ENCODE data around the gene DYNLL2. TPM values are rescaled to one million over a fixed set of nuclear protein-coding genes. Genes with fewer than 3 reads are reported as not detected.

Gene DYNLL2
- polyA plus RNA-seq, 1 donor (not counting 4 experiments of a cell fraction or from before 2014, with no cell fraction given) = 21.5 TPM

DNA sequence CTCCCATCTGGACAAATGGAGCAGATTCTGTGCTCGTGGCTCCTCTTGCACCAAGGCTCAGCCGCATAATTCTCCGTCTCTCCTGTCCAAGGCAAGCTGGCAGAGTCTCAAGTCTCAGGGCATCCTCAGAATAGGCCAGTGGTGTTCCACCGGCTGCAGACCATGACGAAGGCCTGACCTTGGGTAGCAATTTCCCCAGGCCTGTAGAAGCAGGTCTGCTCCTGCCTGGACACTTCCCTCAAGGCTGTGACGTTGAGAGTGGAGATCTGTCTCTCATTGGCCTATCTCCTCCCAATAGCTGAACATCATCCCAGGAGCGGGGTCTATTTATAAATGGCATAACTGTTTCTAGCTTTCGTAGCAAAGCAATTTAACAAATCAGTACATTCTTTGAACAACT, 42.8 kb upstream of the DYNLL2 start:
- no peaks in the 10 kb centered on the region for H3K9me3 ChIP-seq (ENCODE audit: control insufficient read depth, low read depth, low read length)
- H3K79me2 ChIP-seq (ENCODE audit: control insufficient read depth, insufficient read depth, low read length) = no peaks in the 10 kb centered on the region
- no peaks in the 10 kb centered on the region for H3K36me3 ChIP-seq (ENCODE audit: control insufficient read depth in 2 of 2, extremely low read depth in 1 of 2, insufficient read depth in 2 of 2, low read length in 2 of 2)
- TF ChIP-seq CTCF (optimal IDR thresholded peaks at IDR 0.05 in 1 of 3, IDR thresholded peaks at IDR 0.05 in 1 of 3, conservative IDR thresholded peaks at IDR 0.05 in 1 of 3; ENCODE audit: extremely low read depth in 1 of 3, insufficient read depth in 2 of 3, low read length in 3 of 3) = no peak
- no peak for TF ChIP-seq EZH2 (IDR thresholded peaks at IDR 0.05; ENCODE audit: low read length)
- no peak overlapping the region for H2AFZ ChIP-seq (ENCODE audit: control insufficient read depth, low read length)
- FAIRE-seq (no peak), DNase-seq (ENCODE audit: low read depth, low spot score) (no peak)
- no peaks in the 10 kb centered on the region for H4K20me1 ChIP-seq (ENCODE audit: control insufficient read depth, extremely low read depth, insufficient read depth, low read length)
- no peaks in the 10 kb centered on the region for H3K27me3 ChIP-seq (ENCODE audit: control insufficient read depth, extremely low read depth, insufficient read depth, low read length)
- dilution Hi-C loops (cut with MboI; ENCODE audit: extremely low pct_ligation_motif_present, low sequenced_read_pairs) = no loop called here
- H3K4me1 ChIP-seq (ENCODE audit: control insufficient read depth, extremely low read depth, insufficient read depth, low read length) = peaks cover 9% of the 10 kb centered on the region
- H3K27ac ChIP-seq (ENCODE audit: control insufficient read depth, insufficient read depth, low read length) = no peak overlapping the region
- no peak overlapping the region for H3K4me3 ChIP-seq (ENCODE audit: control insufficient read depth in 2 of 3, extremely low read depth in 1 of 3, insufficient read depth in 2 of 3, low read depth in 1 of 3, low read length in 3 of 3)
- no peak overlapping the region for H3K4me2 ChIP-seq (ENCODE audit: control insufficient read depth, extremely low read depth, insufficient read depth, low read depth, low read length)
- no peaks in the 10 kb centered on the region for H3K9me1 ChIP-seq (ENCODE audit: control insufficient read depth, extremely low read depth, insufficient read depth, low read length)
- no peak overlapping the region for H3K9ac ChIP-seq (ENCODE audit: control insufficient read depth, extremely low read depth, insufficient read depth, low read length)

DNA sequence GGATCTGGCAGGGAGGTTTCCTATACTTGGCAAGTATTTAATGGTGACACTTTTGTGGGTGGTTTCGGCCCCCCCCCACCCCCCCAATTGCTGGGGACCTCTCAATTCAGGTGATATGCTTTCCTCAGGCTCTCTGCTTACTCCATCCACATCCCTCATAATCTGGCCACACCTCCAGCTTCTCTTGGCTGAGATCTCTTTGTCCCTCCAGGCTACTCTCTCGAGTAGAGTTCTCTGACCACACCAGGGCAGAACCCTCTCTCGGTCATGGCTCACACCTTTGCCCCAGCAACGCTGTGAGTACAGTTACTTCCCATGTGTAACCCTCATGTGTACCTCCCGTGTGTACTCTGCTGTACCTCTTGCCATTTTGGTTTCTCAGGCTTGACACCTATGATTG, 42.1 kb upstream of the DYNLL2 start:
- TF ChIP-seq EZH2 (IDR thresholded peaks at IDR 0.05; ENCODE audit: low read length) (no peak), CTCF (optimal IDR thresholded peaks at IDR 0.05 in 1 of 3, IDR thresholded peaks at IDR 0.05 in 1 of 3, conservative IDR thresholded peaks at IDR 0.05 in 1 of 3; ENCODE audit: extremely low read depth in 1 of 3, insufficient read depth in 2 of 3, low read length in 3 of 3) (no peak)
- Histone ChIP-seq H3K4me3 (ENCODE audit: control insufficient read depth in 2 of 3, extremely low read depth in 1 of 3, insufficient read depth in 2 of 3, low read depth in 1 of 3, low read length in 3 of 3) (no peak overlapping the region), H2AFZ (ENCODE audit: control insufficient read depth, low read length) (no peak overlapping the region), H3K27ac (ENCODE audit: control insufficient read depth, insufficient read depth, low read length) (no peak overlapping the region), H3K27me3 (ENCODE audit: control insufficient read depth, extremely low read depth, insufficient read depth, low read length) (no peaks in the 10 kb centered on the region), H3K79me2 (ENCODE audit: control insufficient read depth, insufficient read depth, low read length) (no peaks in the 10 kb centered on the region), H4K20me1 (ENCODE audit: control insufficient read depth, extremely low read depth, insufficient read depth, low read length) (no peaks in the 10 kb centered on the region), H3K4me1 (ENCODE audit: control insufficient read depth, extremely low read depth, insufficient read depth, low read length) (peaks cover 9% of the 10 kb centered on the region), H3K9me3 (ENCODE audit: control insufficient read depth, low read depth, low read length) (no peaks in the 10 kb centered on the region), H3K9ac (ENCODE audit: control insufficient read depth, extremely low read depth, insufficient read depth, low read length) (no peak overlapping the region), H3K4me2 (ENCODE audit: control insufficient read depth, extremely low read depth, insufficient read depth, low read depth, low read length) (no peak overlapping the region), H3K9me1 (ENCODE audit: control insufficient read depth, extremely low read depth, insufficient read depth, low read length) (no peaks in the 10 kb centered on the region), H3K36me3 (ENCODE audit: control insufficient read depth in 2 of 2, extremely low read depth in 1 of 2, insufficient read depth in 2 of 2, low read length in 2 of 2) (no peaks in the 10 kb centered on the region)
- no peak for DNase-seq (ENCODE audit: low read depth, low spot score)
- dilution Hi-C loops (cut with MboI; ENCODE audit: extremely low pct_ligation_motif_present, low sequenced_read_pairs) = no loop called here
- FAIRE-seq = no peak

All from keratinocyte (primary cell).